DND-41 (cell line): ENCODE data around the gene FAM222A.

Experiments
- ATAC-seq: fragments of 200-7000 bp; cut with Tn5 transposase; 3 replicates; pipeline ENCODE4 v1.9.1; 2021; ENCODE audit warnings: low read depth; ENCODE audit not compliant: insufficient read depth
- DNase-seq: peaks from one replicate; pipeline ENCODE4 v3.0.0-alpha.2; 2020
- H2AFZ ChIP-seq: 2 replicates; pipeline ENCODE4 v1.6.0; 2012; ENCODE audit warnings: low read depth, low read length
- H3K27ac ChIP-seq: 2 replicates; pipeline ENCODE4 v1.5.1; 2012; ENCODE audit warnings: low read length, inconsistent platforms
- H3K27me3 ChIP-seq: fragments of 200-600 bp; sonication (generic); 2 replicates; pipeline ENCODE4 v1.6.0; 2012; ENCODE audit warnings: low read length, mild to moderate bottlenecking, inconsistent platforms; ENCODE audit not compliant: insufficient read depth, poor library complexity
- H3K36me3 ChIP-seq: 2 replicates; pipeline ENCODE4 v1.5.1; 2012; ENCODE audit warnings: low read length, inconsistent platforms; ENCODE audit not compliant: insufficient read depth
- H3K4me1 ChIP-seq: 2 replicates; pipeline ENCODE4 v1.5.1; 2012; ENCODE audit warnings: mild to moderate bottlenecking, low read length; ENCODE audit not compliant: insufficient read depth
- H3K4me2 ChIP-seq: 2 replicates; pipeline ENCODE4 v1.6.0; 2012; ENCODE audit warnings: mild to moderate bottlenecking, moderate library complexity, low read length, inconsistent platforms; ENCODE audit not compliant: insufficient read depth
- H3K4me3 ChIP-seq, 2 experiments: fragments of 200-600 bp in 1 of 2; shearing (Covaris generic) in 1 of 2; 2 replicates each; pipeline ENCODE4 v1.5.1; 2012 to 2016; ENCODE audit warnings: inconsistent platforms in 2 of 2, low read length in 2 of 2, mild to moderate bottlenecking in 2 of 2, low read depth in 1 of 2, moderate library complexity in 1 of 2
- H3K79me2 ChIP-seq: 2 replicates; pipeline ENCODE4 v1.6.0; 2012; ENCODE audit warnings: low read length, inconsistent platforms; ENCODE audit not compliant: insufficient read depth
- H3K9ac ChIP-seq: 2 replicates; pipeline ENCODE4 v1.6.0; 2012; ENCODE audit warnings: low read depth, mild to moderate bottlenecking, inconsistent platforms, low read length, moderate library complexity
- H3K9me3 ChIP-seq: 2 replicates; pipeline ENCODE4 v1.5.1; 2012; ENCODE audit warnings: low read length, moderate library complexity, mild to moderate bottlenecking, inconsistent platforms; ENCODE audit not compliant: insufficient read depth, severe bottlenecking
- H4K20me1 ChIP-seq: 2 replicates; pipeline ENCODE4 v1.6.0; 2012; ENCODE audit warnings: low read length; ENCODE audit not compliant: insufficient read depth
- CTCF ChIP-seq: IDR thresholded peaks from 2 replicates; pipeline ENCODE4 v1.5.1; 2012; ENCODE audit warnings: borderline replicate concordance, low read length, moderate library complexity, mild to moderate bottlenecking; ENCODE audit not compliant: poor library complexity, severe bottlenecking; ENCODE audit errors: extremely low read depth
- EZH2 ChIP-seq: IDR thresholded peaks from 3 replicates; pipeline ENCODE4 v1.6.1; 2012; ENCODE audit warnings: borderline replicate concordance, low read depth, mild to moderate bottlenecking, moderate library complexity, low read length, inconsistent platforms; ENCODE audit not compliant: severe bottlenecking

FAM222A gene

GRCh38 chr12:109797905-109798669, 84.5 kb downstream of the FAM222A start:
- Histone ChIP-seq H3K4me3 (no peak overlapping the region), H2AFZ (no peak overlapping the region), H3K9ac (no peak overlapping the region), H3K27me3 (no peaks in the 10 kb centered on the region), H3K9me3 (no peaks in the 10 kb centered on the region), H4K20me1 (no peaks in the 10 kb centered on the region), H3K4me2 (no peak overlapping the region), H3K27ac (no peak overlapping the region), H3K79me2 (no peaks in the 10 kb centered on the region), H3K4me1 (no peaks in the 10 kb centered on the region), H3K36me3 (no peaks in the 10 kb centered on the region)
- 0 out of 3 replicates have a peak, but pooled peaks have one; percentile 40 for ATAC-seq
- peak; percentile 37 for TF ChIP-seq CTCF
- no peak for TF ChIP-seq EZH2
- peak; percentile 14 for DNase-seq

GRCh38 chr12:109798691-109799090, 85.1 kb downstream of the FAM222A start:
- Histone ChIP-seq H3K4me1 (no peaks in the 10 kb centered on the region), H3K27ac (no peak overlapping the region), H3K4me3 (no peak overlapping the region), H3K9me3 (no peaks in the 10 kb centered on the region), H3K36me3 (no peaks in the 10 kb centered on the region), H4K20me1 (no peaks in the 10 kb centered on the region), H3K79me2 (no peaks in the 10 kb centered on the region), H3K27me3 (no peaks in the 10 kb centered on the region), H2AFZ (no peak overlapping the region), H3K4me2 (no peak overlapping the region), H3K9ac (no peak overlapping the region)
- no peak for ATAC-seq
- DNase-seq, result no peak
- TF ChIP-seq EZH2 (no peak), CTCF (no peak)

- DNase-seq, result no peak
- no peak for TF ChIP-seq EZH2
- TF ChIP-seq CTCF, result no peak
- no peak for ATAC-seq
These were observed 86.9 kb downstream of the FAM222A start for GRCh38 chr12:109800536-109800935.

More at GRCh38 chr12:109800536-109800935, 86.9 kb downstream of the FAM222A start:
- Histone ChIP-seq H3K4me2 (no peak overlapping the region), H3K4me3 (no peak overlapping the region), H3K9me3 (no peaks in the 10 kb centered on the region), H3K4me1 (no peaks in the 10 kb centered on the region), H2AFZ (no peak overlapping the region), H3K36me3 (no peaks in the 10 kb centered on the region), H3K27me3 (no peaks in the 10 kb centered on the region), H4K20me1 (no peaks in the 10 kb centered on the region), H3K9ac (no peak overlapping the region), H3K27ac (no peak overlapping the region), H3K79me2 (no peaks in the 10 kb centered on the region)
